Measurements from ENCODE around the gene HELQ. TPM values are rescaled to one million over a fixed set of nuclear protein-coding genes. Genes with fewer than 3 reads are reported as not detected.

The HELQ gene
- total and polyA plus RNA-seq, 9 of the 15 experiments (the other 6 are each of a cell fraction or from before 2014, with no cell fraction given), result 3.5 to 15.2 (median 11.9) TPM

DNA sequence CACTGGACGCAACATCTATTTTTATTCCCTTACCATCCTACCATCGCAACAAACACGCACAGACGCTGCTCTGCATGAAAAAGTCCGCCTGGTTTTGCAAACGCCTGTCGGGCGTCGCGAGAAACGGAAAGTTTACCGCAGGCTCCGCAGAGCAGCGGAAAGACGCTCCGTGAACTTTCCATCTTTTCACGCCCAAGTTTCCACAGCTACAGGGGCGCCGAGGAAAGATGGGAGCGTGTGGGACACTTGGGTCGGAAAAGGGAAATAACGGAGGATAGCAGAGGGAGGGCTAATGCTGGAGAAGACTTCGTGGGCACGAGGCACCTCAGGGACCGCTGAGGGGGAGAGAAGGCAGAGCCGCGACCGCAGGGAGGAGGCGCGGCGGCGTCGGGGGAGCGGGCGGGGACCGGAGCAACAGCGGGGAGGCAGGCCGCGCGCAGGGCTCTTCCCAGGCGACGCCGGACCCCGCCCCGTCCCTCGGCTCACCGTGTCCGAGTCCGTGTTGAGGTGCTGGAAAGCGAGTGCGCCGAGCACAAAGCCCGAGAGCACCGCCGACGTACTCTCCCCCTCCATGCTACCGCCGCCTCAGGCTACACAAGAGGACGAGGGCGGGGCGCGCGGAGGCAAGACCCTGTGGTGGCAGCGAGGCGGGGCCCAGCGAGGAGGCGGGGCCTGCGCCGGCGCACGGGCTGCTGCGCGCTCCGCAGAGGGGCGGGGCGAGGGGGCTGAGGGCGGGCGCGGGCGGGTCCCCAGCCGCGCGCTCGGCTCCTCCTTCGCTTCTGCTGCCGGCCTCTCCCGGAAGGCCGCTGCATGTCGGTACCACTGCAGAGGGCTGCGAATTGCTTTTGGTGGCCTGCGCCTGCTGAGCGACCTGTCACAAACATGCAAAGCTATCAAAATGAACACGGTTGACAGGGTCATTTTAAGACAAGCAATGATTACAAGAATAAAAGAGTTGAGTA lies 29.2 kb upstream of the HELQ start, which contains the start of gene ABRAXAS1 (continued):
- TF ChIP-seq, protein P1, sequence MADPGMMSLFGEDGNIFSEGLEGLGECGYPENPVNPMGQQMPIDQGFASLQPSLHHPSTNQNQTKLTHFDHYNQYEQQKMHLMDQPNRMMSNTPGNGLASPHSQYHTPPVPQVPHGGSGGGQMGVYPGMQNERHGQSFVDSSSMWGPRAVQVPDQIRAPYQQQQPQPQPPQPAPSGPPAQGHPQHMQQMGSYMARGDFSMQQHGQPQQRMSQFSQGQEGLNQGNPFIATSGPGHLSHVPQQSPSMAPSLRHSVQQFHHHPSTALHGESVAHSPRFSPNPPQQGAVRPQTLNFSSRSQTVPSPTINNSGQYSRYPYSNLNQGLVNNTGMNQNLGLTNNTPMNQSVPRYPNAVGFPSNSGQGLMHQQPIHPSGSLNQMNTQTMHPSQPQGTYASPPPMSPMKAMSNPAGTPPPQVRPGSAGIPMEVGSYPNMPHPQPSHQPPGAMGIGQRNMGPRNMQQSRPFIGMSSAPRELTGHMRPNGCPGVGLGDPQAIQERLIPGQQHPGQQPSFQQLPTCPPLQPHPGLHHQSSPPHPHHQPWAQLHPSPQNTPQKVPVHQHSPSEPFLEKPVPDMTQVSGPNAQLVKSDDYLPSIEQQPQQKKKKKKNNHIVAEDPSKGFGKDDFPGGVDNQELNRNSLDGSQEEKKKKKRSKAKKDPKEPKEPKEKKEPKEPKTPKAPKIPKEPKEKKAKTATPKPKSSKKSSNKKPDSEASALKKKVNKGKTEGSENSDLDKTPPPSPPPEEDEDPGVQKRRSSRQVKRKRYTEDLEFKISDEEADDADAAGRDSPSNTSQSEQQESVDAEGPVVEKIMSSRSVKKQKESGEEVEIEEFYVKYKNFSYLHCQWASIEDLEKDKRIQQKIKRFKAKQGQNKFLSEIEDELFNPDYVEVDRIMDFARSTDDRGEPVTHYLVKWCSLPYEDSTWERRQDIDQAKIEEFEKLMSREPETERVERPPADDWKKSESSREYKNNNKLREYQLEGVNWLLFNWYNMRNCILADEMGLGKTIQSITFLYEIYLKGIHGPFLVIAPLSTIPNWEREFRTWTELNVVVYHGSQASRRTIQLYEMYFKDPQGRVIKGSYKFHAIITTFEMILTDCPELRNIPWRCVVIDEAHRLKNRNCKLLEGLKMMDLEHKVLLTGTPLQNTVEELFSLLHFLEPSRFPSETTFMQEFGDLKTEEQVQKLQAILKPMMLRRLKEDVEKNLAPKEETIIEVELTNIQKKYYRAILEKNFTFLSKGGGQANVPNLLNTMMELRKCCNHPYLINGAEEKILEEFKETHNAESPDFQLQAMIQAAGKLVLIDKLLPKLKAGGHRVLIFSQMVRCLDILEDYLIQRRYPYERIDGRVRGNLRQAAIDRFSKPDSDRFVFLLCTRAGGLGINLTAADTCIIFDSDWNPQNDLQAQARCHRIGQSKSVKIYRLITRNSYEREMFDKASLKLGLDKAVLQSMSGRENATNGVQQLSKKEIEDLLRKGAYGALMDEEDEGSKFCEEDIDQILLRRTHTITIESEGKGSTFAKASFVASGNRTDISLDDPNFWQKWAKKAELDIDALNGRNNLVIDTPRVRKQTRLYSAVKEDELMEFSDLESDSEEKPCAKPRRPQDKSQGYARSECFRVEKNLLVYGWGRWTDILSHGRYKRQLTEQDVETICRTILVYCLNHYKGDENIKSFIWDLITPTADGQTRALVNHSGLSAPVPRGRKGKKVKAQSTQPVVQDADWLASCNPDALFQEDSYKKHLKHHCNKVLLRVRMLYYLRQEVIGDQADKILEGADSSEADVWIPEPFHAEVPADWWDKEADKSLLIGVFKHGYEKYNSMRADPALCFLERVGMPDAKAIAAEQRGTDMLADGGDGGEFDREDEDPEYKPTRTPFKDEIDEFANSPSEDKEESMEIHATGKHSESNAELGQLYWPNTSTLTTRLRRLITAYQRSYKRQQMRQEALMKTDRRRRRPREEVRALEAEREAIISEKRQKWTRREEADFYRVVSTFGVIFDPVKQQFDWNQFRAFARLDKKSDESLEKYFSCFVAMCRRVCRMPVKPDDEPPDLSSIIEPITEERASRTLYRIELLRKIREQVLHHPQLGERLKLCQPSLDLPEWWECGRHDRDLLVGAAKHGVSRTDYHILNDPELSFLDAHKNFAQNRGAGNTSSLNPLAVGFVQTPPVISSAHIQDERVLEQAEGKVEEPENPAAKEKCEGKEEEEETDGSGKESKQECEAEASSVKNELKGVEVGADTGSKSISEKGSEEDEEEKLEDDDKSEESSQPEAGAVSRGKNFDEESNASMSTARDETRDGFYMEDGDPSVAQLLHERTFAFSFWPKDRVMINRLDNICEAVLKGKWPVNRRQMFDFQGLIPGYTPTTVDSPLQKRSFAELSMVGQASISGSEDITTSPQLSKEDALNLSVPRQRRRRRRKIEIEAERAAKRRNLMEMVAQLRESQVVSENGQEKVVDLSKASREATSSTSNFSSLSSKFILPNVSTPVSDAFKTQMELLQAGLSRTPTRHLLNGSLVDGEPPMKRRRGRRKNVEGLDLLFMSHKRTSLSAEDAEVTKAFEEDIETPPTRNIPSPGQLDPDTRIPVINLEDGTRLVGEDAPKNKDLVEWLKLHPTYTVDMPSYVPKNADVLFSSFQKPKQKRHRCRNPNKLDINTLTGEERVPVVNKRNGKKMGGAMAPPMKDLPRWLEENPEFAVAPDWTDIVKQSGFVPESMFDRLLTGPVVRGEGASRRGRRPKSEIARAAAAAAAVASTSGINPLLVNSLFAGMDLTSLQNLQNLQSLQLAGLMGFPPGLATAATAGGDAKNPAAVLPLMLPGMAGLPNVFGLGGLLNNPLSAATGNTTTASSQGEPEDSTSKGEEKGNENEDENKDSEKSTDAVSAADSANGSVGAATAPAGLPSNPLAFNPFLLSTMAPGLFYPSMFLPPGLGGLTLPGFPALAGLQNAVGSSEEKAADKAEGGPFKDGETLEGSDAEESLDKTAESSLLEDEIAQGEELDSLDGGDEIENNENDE (IDR thresholded peaks at IDR 0.05; ENCODE audit: low read depth, low read length), result no peak
- TF ChIP-seq CEBPB (tag; IDR thresholded peaks at IDR 0.05) (no peak), MCM2 (IDR thresholded peaks at IDR 0.05; ENCODE audit: low read depth) (no peak), NFRKB (IDR thresholded peaks at IDR 0.05; ENCODE audit: low read depth) (0 out of 2 replicates have a peak, but pooled peaks have one; percentile 48), PTTG1 (tag; IDR thresholded peaks at IDR 0.05; ENCODE audit: low read depth) (no peak), KLF6 (CRISPR knock-in tag; IDR thresholded peaks at IDR 0.05; ENCODE audit: borderline replicate concordance) (no peak), CREB1 (IDR thresholded peaks at IDR 0.05) (peak; percentile 45), CREB1 (CRISPR knock-in tag; IDR thresholded peaks at IDR 0.05) (peak; percentile 66; the same call in 1 of the 2 replicates), MCM5 (IDR thresholded peaks at IDR 0.05; ENCODE audit: low read depth) (no peak), PYGO2 (tag; IDR thresholded peaks at IDR 0.05) (no peak), NR2C1 (IDR thresholded peaks at IDR 0.05) (no peak), NR2C1 (tag; IDR thresholded peaks at IDR 0.05) (no peak), HDAC2 (IDR thresholded peaks at IDR 0.05) (peak; percentile 79; the same call in 1 of the 2 replicates), ARNT (IDR thresholded peaks at IDR 0.05) (0 out of 4 replicates have a peak, but pooled peaks of 1 of the 2 experiments have one; percentile 38)
- TF ChIP-seq, protein P2, sequence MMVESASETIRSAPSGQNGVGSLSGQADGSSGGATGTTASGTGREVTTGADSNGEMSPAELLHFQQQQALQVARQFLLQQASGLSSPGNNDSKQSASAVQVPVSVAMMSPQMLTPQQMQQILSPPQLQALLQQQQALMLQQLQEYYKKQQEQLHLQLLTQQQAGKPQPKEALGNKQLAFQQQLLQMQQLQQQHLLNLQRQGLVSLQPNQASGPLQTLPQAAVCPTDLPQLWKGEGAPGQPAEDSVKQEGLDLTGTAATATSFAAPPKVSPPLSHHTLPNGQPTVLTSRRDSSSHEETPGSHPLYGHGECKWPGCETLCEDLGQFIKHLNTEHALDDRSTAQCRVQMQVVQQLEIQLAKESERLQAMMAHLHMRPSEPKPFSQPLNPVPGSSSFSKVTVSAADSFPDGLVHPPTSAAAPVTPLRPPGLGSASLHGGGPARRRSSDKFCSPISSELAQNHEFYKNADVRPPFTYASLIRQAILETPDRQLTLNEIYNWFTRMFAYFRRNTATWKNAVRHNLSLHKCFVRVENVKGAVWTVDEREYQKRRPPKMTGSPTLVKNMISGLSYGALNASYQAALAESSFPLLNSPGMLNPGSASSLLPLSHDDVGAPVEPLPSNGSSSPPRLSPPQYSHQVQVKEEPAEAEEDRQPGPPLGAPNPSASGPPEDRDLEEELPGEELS (CRISPR knock-in tag; IDR thresholded peaks at IDR 0.05; ENCODE audit: borderline replicate concordance), result peak; percentile 87; the same call in 1 of the 2 replicates

Data from K562 (cell line).